ENCODE data around the gene HDAC10.

The HDAC10 gene

DNA sequence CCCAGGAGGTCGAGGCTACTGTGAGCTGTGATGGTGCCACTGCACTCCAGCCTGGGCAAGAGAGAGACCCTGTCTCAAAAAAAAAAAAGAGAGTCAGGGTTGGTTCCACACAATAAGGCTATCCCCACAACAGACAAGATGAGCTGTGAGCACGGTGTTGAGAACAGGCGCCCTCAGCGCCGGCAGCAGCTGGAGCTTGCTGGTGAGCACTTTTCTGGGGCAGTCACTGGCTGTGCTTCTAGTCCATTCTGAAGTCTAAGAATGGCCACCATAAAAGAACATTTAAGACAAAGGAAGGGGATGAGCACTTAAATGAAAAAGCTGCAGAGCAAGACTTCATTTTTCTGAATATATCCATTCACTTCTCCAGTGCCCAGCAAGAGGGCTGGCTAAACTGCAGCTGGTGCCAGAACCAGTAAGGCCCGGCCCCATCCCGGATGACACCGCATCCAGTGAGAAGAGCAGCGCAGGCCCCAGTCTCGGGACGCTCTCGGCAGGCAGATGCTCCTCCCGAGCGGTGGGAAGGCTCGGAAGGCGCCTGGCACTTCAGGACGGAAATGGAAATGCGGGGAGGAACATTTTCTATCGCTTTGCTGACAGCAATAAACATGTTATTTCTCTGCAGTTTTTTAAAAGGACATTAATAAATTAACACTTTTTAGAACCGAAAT, 18.4 kb downstream of the HDAC10 start:
- no peak for DNase-seq

DNA sequence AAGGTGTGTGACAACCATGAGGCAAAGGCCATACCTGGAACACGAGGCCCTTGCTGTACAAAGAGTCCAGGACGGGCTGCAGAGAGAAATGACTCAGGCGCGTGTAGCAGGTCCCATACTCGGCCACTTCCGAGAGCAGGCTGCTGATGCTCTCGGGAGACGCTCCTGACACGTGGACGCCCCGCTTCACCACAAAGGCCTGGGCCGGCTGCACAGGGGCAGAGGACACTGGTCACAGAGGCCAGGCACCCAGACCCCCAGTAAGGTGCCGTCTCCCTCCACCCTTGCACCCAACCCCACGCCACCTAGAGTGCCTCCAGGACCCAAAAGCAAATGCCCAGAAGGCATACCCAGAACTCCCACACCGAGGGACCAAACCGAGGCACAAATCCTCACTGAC, 21.7 kb downstream of the HDAC10 start:
- DNase-seq = no peak

DNA sequence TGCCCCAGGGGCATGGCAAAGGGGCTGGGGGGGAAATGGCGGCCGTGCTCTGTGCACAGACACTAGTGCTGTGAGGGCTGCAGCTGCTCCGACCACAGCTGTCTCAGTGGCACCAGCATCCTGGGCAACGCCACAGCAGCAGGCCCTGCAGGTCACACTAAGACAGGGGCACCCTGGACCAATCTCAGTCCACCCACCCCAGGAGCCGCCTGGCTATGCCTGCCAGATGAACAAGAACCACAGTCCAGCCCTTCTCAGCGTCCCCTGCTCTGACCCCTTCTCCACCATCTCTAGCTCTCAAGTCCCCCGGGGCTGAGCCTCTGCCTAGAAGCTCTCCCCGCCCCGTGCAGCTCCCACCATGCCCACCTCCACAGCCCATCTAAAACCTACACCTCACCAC, 22.7 kb downstream of the HDAC10 start:
- DNase-seq = no peak

DNA sequence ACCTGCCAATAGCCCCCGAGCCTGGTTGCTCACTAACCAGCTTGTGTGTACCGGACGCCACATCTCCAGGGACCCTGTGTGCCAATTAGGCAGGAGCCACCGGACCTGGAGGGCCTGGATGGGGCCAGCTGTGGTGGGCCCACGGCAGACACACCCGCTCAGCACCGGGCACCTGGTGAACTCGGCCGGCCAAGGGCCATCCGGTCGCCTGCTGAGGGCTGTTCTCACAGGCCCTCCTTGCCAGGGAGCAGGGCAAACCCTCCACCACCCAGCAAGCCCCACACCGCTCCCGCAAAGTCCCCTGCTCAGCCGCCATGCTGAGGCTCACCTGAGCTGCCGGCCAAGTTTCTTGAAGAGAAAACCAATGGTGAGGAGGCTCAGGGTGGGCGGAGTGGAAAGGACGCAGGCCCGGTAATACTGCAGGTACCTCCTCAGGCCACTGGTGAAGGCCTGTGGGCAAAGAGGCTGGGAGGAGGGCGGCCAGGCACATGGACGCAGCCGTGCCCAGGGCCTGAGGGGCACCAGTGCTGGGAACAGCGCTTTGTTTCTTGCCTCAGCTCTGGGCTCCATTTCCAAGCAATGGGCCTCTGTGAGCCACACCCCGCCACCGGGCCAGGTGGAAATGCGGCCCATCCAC, 23.4 kb downstream of the HDAC10 start:
- DNase-seq = no peak

DNA sequence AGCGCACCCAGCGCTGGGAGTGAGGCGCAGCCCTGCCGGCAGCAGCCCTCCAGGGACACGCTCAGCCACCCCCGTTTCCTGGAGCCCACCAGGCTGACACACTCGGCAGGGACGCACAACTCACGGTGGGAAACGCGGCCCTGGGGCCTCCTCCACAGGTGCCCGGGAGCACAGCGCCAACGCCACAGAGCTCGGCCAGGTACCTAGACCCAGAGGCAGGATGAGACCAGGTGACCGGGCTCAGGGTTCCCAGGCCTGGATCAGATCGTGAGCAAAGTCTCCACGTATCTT, 24.2 kb downstream of the HDAC10 start:
- DNase-seq = no peak

DNA sequence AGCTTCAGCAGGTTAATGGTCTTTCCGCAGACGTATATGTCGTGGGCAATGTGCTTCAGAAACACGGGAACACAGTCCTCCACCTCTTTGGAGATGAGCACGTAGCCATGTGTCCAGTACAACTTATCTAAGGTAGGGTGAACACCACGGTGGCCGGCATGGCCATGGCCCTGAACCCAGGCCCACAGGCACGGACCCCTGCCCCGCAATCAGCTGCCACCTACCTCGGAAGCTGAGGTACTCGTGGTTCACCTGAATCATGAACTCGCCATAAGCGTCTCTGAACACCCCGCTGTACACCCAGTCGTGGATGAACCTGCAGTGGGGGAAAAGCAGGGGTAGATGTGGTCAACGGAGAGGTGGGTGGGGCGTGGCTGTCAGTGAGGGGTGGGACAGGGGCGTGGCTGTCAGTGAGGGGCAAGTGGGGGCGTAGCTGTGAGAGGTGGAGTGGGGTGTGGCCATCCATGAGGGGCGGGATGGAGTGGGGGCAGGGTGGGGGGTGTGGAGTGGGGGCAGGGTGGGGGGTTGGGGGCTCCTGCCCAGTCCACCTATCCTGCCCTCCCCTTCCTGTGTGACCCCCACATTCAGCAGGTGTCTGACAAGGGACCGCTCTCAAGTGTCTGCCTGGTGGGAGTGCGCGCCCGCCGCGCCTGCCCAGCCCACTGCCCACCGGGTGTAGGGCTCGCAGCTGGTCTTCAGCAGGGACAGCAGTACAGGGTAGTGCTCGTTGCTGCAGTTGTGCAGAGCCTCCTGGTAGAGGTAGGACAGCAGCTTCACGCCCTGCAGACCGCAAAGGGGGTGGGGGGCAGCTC, 24.8 kb downstream of the HDAC10 start:
- no peak for DNase-seq

DNA sequence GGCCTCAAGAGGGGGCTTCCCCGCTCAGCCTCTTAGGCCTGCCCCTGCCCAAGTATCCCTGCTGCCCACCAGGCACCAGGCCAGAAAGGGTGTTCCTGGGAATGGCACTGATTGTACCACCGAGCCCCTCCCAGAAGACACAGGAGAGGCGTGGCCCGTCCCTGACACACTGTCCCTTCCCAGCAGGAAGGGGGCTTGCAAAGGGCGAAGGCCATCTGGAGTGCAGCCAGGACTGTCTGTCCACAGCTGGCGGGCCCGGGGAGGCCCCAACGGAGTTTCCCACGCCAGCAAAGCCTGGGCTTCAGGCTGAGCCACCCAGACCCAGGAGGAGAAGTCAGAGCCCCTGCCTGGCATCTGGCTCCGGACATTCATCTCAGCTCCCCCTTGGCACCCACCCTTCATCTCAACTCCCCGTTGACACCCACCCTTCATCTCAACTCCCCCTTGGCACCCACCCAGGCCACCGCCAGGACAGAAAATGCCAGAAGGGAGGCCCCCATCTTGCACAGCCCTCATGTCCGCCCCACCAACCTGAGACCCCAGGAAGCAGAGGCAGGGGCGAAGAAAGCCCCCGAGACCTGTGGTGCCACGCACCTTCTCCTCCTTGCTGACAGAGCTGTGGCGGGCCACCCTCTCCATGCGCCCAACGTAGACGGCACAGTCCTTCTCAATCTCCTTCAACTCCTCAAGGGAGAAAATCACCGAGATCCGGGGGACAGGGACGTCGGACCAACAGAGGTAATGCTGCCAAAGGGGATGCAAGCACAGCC, 25.7 kb downstream of the HDAC10 start:
- no peak for DNase-seq

DNA sequence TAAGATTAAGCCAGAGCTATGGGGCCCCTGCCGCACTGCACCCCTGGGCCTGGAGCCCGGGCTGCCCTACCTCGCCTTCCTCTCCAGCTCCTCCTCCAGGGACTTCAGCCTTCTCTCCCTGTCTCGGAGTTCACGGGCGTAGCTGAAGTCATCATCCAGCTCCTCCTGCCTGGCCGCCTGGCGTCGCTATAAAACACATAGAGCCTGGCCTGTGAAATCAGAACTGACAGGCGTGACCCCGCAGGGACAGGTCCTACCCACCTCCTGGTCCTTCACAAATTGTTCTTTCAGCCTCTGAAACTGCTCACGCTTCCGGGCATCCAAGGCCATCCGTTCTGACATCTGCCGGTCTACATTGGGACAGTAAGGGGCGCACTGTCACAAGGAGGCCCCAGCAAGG, 27.0 kb downstream of the HDAC10 start:
- DNase-seq = no peak

DNA sequence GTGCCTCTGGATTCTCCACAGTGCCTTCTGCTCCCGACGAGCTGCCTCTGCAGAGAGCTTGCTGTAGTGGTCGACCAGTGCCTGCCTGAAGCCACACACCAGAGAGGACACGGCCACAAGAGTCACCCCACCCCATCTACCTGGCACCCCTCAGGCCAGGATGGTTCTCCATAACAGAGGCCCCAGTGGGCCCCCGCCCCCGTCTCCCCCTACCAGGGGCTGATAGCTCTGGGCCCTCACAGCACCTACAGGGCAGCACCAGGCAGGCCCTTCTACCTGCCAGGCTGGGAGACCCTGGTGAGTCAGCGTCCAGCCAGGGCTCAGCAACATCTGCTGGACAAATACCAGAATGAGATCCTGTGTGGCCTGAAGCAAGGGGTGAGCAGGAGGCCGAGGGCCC, 28.6 kb downstream of the HDAC10 start:
- DNase-seq = no peak

DNA sequence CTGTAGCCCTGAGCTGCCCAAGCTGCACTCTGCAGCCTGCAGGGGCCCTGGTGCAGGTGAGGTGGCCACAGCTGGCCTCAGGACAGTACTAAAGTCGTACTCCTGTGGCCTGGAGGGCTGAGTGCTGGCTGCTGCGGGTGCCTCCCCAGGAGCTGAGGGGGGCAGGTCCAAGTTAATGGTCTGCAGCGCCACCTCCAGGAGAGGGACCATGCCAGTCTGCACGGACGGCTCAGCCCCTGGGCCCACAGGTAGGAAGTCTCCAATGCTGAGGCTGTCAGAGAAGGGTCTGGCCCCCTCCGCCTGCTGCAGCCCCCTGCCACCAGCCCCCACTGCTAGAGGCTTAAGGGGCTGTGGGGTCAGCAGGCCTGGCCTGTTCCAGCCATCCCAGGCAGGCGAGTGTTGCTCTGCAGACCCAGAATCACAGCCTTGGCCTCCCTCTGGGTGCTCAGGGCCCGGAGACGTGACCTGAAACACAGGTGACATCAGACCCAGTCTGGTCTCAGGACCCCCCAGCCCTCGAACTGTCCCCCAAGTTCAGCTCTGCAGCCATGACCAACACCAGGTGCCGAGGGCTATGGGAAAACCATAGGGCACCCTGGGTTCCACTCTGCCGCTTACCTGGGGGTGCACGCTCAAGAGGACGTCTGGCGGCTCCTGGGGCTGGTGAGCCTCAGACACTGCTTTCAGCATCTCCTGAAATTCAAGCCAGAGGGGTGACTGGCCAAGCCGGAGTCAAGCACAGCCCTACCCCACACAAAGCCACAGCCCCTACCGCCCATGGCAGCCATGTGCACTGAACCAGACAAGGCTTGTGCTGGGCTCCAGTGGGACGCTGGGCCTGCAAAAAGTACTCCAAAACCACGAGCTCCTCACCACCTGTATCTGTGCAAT, 29.4 kb downstream of the HDAC10 start:
- no peak for DNase-seq

DNA sequence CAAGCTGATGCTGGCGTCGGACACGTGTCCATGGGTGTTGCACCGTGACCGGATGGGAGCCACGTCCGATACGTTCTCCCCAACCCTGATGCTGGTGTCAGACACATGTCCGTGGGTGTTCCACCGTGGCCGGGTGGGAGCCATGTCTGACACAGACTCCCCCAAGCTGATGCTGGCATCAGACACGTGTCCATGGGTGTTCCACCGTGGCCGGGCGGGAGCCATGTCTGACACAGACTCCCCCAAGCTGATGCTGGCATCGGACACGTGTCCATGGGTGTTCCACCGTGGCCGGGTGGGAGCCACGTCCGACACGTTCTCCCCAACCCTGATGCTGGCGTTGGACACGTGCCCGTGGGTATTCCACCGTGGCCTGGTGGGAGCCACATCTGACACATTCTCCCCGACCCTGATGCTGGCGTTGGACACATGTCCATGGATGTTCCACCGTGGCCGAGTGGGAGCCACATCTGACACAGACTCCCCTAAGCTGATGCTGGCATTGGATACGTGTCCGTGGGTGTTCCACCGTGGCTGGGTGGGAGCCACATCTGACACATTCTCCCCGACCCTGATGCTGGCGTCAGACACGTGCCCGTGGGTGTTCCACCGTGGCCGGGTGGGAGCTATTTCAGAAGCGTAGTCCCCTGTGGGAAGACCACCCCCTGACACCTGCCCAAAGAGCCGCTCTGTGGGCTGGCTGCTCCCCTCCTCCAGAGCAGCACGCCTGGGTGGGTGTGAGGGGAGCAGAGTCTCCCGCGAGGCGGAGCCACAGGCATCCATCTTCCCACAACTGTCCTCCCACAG, 30.3 kb downstream of the HDAC10 start:
- no peak for DNase-seq

DNA sequence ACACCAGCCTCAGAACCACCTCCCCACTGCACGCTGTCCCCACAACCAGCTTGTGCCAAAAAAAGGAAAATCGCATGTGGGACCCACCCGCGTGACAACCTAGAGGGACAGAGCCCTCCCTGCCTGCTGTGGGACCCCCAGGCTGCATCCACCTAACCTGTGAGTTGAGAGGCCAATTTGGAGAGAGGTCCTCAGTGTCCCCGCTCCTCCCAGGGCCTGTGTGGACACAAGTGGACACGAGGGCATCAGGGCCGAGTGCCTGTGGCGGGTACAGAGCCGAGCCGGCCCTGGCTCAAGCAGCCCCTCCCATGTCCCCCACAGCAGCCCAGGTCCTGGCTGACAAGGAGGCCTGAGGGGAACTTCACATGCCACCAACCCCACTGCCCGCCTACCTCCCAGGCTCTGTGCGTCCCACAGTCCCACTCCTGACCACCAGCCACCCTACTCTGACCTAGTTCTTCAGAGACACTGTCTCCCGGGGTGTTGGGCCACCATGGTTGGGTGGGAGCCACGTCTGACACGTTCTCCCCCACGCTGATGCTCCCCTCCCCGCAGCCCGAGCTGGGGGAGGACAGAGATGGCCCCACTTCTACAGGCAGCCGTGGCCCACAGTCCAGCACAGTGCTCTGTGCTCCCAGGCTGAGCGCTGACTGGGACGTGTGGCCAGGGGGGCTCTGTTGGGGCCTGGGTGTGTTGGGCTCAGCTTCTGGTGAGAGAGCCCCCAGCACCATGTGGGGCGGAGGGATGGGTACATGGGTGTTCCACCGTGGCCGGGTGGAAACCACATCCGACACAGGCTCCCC, 31.1 kb downstream of the HDAC10 start:
- no peak for DNase-seq

DNA sequence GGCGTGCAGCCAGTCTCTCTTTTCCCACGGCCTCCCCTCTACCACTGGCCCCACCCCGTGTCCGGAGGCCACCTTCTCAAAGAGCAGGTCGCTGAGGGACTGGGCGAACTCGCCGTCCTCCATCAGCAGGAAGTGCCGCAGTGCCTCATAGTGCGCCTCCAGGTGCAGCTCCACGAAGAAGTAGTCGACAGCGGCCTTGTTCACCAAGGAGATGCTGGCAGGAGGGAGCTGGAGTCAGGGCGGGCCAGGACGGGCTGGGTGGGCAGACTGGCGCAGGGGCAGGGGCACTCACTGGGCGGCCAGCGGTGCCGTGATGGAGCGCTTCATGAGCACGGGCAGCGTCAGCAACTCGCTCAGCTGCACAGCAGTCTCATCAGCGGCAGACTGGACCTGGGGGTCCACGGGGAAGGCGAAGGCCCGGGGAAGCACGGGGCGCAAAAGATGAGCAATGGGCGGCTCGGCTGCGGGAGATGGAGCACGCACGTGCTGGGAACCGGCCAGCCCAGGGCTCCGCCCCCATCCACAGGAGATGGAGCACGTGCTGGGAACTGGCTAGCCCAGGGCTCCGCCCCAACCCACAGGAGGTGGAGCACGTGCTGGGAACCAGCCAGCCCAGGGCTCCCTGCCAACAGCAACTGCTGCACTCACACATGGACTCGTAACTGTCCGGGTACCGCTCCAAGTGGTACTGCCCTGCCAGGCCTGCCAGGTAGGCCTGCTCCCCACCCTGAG, 31.9 kb downstream of the HDAC10 start:
- DNase-seq = peak; percentile 91

DNA sequence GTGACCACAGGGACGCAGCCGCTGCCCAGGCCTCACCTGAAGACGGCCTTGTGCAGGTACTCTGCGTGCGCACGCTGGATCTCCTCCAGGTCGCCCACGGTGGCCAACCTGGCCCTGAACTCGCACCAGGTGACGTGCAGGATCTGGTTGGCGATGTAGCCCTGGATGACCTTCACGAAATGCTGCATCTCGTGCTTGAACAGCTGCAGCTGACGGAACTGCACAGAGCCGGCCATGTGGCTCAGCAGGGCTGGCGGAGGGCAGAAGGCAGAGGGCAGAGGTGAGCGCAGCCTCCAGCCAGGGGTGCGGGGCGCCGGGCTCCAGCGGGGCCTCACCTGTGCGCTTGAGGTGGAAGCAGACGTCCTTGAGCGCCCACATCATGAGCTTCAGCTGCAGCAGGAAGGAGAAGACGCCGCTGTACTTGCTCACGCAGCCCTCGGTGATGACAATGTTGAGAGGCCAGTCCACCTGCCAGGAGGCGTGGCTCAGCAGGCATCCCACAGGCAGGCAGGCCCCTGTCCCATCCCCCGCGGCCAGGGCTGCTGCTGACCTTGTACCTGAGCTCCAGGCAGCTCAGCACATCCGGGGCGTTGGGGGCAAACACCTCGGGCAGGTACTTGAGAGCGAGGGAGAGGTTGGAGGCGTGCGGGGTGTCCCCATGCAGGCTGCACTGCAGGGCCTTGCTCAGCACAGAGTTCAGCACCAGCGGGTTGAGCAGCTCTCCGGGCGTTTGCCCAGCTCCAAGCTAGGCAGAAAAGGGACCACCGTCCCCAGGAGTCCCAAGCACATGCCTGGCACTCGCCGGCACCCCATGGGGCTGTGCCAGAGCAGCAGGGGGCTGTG, 32.7 kb downstream of the HDAC10 start:
- no peak for DNase-seq

DNA sequence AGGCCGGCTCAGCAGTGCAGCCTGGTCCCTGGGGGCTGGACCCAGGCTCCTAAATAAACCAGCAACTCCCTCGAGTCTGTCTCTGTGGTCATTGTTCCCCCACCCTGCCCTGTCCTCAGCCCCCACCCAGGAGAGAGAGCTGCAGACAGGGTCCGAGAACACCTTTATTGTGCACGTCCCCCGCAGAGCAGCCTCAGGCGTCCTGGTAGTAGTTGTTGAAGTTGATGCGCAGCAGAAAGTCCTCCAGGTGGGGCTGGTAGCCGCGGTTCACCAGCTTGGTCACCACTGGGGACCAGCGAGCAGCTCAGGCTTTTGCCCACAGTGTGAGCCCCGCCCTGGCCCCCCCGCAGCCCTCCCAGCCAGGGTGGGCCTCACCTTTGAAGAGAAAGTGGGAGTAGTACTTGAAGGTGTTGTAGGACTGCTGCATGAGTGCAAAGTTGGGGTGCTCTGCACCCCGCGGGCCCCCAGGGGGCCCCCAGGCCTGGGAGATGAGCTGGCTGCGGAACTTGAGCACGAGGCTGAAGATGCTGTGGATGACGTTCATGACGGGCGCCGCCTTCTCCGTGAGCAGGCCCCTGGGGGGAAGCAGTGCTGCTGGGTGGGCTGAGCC, 33.4 kb downstream of the HDAC10 start:
- DNase-seq = no peak

DNA sequence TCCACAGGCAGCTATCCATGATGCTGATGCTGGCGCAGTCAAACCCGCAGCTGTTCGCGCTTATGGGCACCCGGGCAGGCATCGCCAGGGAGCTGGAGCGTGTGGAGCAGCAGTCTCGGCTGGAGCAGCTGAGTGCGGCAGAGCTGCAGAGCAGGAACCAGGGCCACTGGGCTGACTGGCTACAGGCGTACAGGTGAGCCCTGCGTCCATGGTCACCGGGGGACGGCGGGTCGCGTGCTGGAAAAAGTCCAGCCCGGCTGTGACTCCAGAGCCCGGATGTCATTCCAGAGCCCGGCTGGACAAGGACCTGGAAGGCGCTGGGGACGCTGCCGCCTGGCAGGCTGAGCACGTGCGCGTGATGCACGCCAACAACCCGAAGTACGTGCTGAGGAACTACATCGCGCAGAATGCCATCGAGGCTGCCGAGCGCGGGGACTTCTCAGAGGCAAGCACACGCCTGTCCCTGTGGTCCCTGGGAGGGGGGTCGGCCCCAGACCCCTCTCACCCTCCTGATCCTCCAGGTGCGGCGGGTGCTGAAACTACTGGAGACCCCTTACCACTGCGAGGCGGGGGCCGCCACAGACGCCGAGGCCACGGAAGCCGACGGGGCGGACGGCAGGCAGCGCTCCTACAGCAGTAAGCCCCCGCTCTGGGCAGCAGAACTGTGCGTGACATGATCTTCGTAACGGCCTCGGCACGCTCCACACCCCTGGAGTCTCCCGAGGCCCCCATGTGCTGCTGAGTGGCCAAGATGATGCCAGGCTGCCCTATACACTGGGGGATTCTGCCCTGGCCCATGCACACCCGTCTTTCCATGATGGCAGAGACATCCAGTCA, 34.2 kb downstream of the HDAC10 start:
- DNase-seq = no peak

DNA sequence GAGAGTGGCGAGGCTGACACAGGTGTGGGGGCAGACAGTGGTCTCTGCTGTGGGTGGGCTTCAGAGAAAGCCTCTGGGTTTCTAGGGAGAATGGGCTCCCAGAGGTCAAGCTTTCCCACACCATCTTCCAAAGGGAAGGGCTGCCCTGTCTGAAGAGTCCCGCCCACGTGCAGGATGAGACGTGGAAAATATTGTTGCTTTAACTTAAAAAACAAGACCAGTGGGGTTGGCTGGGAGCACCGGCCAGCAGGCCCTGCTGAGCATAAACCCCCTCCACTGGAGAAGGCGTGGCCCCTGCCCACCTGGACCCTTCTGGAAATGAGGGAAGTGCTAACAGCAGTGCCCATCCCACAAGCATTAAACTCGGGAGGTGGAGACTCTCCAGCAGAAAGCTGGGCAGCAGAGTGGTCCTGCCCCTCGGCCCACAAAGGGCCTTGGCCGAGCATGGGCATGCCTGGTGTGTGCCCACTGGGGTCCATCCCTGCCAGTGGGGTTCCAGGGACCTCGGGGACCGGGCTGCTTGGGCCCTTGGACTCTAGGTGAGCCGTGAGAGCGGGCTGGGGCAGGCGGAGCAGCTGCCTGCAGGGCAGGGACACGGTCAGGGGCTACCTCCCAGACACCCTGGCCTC, 34.9 kb downstream of the HDAC10 start:
- no peak for DNase-seq
